Measurements from ENCODE around the gene TMEM273. TPM values are rescaled to one million over a fixed set of nuclear protein-coding genes. Genes with fewer than 3 reads are reported as not detected.

The TMEM273 gene
- total RNA-seq, 1 donor from 2014 or later = 0.39 TPM

- peaks cover 4% of the 10 kb centered on the region for H3K9me3 Mint-ChIP-seq (ENCODE audit: unreplicated experiment)
- no peak for TF ChIP-seq CTCF (IDR thresholded peaks at IDR 0.05; ENCODE audit: partially characterized antibody, unreplicated experiment)
- no peak overlapping the region for H3K4me3 Mint-ChIP-seq (ENCODE audit: unreplicated experiment)
- H3K4me1 Mint-ChIP-seq (ENCODE audit: low read depth, unreplicated experiment) = peaks cover 24% of the 10 kb centered on the region
- H3K36me3 Mint-ChIP-seq (ENCODE audit: unreplicated experiment) = no peaks in the 10 kb centered on the region
- H3K27ac Mint-ChIP-seq (ENCODE audit: unreplicated experiment) = no peak overlapping the region
- peaks cover 10% of the 10 kb centered on the region for H3K27me3 Mint-ChIP-seq (ENCODE audit: unreplicated experiment)
- DNase-seq = no peak
Observed at GRCh38 chr10:49172061-49172776, 16.0 kb downstream of the TMEM273 start.

- no peak for TF ChIP-seq CTCF (IDR thresholded peaks at IDR 0.05; ENCODE audit: partially characterized antibody, unreplicated experiment)
- Mint-ChIP-seq H3K27ac (ENCODE audit: unreplicated experiment) (no peak overlapping the region), H3K4me1 (ENCODE audit: low read depth, unreplicated experiment) (peaks cover 19% of the 10 kb centered on the region), H3K4me3 (ENCODE audit: unreplicated experiment) (no peak overlapping the region), H3K36me3 (ENCODE audit: unreplicated experiment) (peaks cover 2% of the 10 kb centered on the region), H3K9me3 (ENCODE audit: unreplicated experiment) (peaks cover 4% of the 10 kb centered on the region), H3K27me3 (ENCODE audit: unreplicated experiment) (peaks cover 11% of the 10 kb centered on the region)
- no peak for DNase-seq
Observed at GRCh38 chr10:49171326-49172060, 16.7 kb downstream of the TMEM273 start.

- H3K4me1 Mint-ChIP-seq (ENCODE audit: low read depth, unreplicated experiment) = peaks cover 15% of the 10 kb centered on the region
- no peak overlapping the region for H3K4me3 Mint-ChIP-seq (ENCODE audit: unreplicated experiment)
- peaks cover 5% of the 10 kb centered on the region for H3K36me3 Mint-ChIP-seq (ENCODE audit: unreplicated experiment)
- H3K27ac Mint-ChIP-seq (ENCODE audit: unreplicated experiment) = no peak overlapping the region
- H3K9me3 Mint-ChIP-seq (ENCODE audit: unreplicated experiment) = peaks cover 6% of the 10 kb centered on the region
- no peak for TF ChIP-seq CTCF (IDR thresholded peaks at IDR 0.05; ENCODE audit: partially characterized antibody, unreplicated experiment)
- no peak for DNase-seq
- peaks cover 12% of the 10 kb centered on the region for H3K27me3 Mint-ChIP-seq (ENCODE audit: unreplicated experiment)
Observed at GRCh38 chr10:49170632-49171325, 17.4 kb downstream of the TMEM273 start.

GRCh38 chr10:49169776-49170175, 18.4 kb downstream of the TMEM273 start:
- H3K27ac Mint-ChIP-seq (ENCODE audit: unreplicated experiment) = no peak overlapping the region
- H3K9me3 Mint-ChIP-seq (ENCODE audit: unreplicated experiment) = peaks cover 8% of the 10 kb centered on the region
- H3K36me3 Mint-ChIP-seq (ENCODE audit: unreplicated experiment) = peaks cover 5% of the 10 kb centered on the region

More at GRCh38 chr10:49169776-49170175, 18.4 kb downstream of the TMEM273 start:
- no peak for DNase-seq
- no peak overlapping the region for H3K4me3 Mint-ChIP-seq (ENCODE audit: unreplicated experiment)
- peaks cover 9% of the 10 kb centered on the region for H3K27me3 Mint-ChIP-seq (ENCODE audit: unreplicated experiment)
- peaks cover 12% of the 10 kb centered on the region for H3K4me1 Mint-ChIP-seq (ENCODE audit: low read depth, unreplicated experiment)
- no peak for TF ChIP-seq CTCF (IDR thresholded peaks at IDR 0.05; ENCODE audit: partially characterized antibody, unreplicated experiment)
